Coronary artery (tissue), 2 donors: Measurements from ENCODE around the gene TWNK.

Source experiments
- DNase-seq: peaks from one replicate; pipeline ENCODE4 v3.0.0-alpha.2; 2017; ENCODE audit warnings: low spot score
- H3K27ac ChIP-seq, 2 donors: fragments of 200-600 bp; sonication (generic); one replicate each; pipeline ENCODE4 v1.5.1; 2016 to 2019
- H3K4me3 ChIP-seq: fragments of 200-600 bp; sonication (generic); 2 replicates; pipeline ENCODE4 v1.5.1; 2016; ENCODE audit warnings: mild to moderate bottlenecking, moderate library complexity
- TF ChIP-seq, protein P1 (sequence below): fragments of 200-600 bp; sonication (generic); IDR thresholded peaks from one replicate; pipeline ENCODE4 v1.5.1; 2019; ENCODE audit warnings: antibody characterized with exemption

The TWNK gene

DNA sequence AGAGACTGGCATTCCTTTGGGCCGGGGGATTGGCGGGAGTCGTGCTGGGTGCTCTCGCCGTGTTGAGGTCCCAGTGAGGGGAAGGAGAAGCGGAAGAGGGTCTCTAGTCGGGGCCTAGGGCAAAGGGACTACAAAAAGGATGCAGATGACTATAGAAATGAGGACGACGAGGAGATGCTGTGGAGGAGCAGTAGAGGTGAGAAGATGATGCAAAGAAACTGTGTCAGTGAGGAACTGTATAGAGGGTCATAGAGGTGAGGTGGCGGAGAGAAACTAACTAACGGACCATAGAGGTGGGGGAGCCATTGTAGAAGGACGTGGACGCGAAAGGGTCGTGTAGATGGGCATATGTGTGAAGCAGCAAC is 324 bp downstream of the TWNK start:
- TF ChIP-seq, protein P1, sequence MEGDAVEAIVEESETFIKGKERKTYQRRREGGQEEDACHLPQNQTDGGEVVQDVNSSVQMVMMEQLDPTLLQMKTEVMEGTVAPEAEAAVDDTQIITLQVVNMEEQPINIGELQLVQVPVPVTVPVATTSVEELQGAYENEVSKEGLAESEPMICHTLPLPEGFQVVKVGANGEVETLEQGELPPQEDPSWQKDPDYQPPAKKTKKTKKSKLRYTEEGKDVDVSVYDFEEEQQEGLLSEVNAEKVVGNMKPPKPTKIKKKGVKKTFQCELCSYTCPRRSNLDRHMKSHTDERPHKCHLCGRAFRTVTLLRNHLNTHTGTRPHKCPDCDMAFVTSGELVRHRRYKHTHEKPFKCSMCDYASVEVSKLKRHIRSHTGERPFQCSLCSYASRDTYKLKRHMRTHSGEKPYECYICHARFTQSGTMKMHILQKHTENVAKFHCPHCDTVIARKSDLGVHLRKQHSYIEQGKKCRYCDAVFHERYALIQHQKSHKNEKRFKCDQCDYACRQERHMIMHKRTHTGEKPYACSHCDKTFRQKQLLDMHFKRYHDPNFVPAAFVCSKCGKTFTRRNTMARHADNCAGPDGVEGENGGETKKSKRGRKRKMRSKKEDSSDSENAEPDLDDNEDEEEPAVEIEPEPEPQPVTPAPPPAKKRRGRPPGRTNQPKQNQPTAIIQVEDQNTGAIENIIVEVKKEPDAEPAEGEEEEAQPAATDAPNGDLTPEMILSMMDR = no peak
- peak overlapping the region in 1 of 2 donors; percentile 85 for H3K27ac ChIP-seq
- H3K4me3 ChIP-seq = peak overlapping the region; percentile 98
- no peak for DNase-seq

DNA sequence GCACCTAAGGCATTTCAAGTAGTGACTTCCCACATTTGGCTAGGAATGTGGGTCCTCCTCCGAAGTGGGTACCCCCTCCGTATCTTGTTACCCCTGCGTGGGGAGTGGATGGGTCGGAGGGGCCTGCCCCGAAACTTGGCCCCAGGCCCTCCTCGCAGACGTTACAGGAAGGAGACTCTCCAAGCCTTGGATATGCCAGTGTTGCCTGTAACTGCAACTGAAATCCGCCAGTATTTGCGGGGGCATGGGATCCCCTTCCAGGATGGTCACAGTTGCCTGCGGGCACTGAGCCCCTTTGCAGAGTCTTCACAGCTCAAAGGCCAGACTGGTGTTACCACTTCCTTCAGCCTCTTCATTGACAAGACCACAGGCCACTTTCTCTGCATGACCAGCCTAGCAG is 823 bp downstream of the TWNK start:
- Histone ChIP-seq H3K27ac (no peak overlapping the region), H3K4me3 (peak overlapping the region; percentile 98)
- DNase-seq = no peak
- TF ChIP-seq, protein P1 = no peak

DNA sequence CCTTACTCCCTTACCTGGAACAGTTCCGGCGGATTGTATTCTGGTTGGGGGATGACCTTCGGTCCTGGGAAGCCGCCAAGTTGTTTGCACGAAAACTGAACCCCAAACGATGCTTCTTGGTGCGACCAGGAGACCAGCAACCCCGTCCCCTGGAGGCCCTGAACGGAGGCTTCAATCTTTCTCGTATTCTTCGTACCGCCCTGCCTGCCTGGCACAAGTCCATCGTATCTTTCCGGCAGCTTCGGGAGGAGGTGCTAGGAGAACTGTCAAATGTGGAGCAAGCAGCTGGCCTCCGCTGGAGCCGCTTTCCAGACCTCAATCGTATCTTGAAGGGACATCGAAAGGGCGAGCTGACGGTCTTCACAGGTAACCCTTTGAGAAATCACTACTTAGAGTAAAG is 1.7 kb downstream of the TWNK start:
- no peak overlapping the region for H3K4me3 ChIP-seq
- no peak overlapping the region for H3K27ac ChIP-seq
- no peak for DNase-seq
- TF ChIP-seq, protein P1 = no peak

GRCh38 chr10:100993986-100994708 is 6.8 kb downstream of the TWNK start:
- no peak for DNase-seq
- Histone ChIP-seq H3K4me3 (no peak overlapping the region), H3K27ac (no peak overlapping the region)
- TF ChIP-seq, protein P1 = peak; percentile 68

DNA sequence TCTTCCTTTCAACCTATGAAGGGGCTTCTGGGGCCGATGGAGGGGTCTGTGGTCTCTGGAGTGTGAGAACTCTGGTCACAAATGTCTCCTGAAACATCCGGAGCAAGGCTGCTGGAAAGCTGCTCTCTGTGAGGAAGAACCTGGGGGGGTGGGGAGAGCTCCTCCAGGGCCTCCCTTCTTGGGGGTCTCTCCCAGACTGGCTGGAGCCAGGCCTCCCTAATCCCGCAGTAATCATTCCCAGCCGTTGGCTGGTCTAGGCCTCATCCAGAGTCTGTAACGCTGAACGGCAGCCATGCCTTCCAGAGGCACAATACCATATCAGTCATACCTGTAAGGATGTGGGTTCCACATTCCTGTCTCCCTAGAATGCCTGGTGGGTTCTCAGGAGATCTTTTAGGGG is 7.8 kb downstream of the TWNK start:
- Histone ChIP-seq H3K4me3 (no peak overlapping the region), H3K27ac (no peak overlapping the region)
- TF ChIP-seq, protein P1 = no peak
- no peak for DNase-seq

- H3K4me3 ChIP-seq = peak overlapping the region; percentile 85
- peak overlapping the region; percentile 99 to 100 for H3K27ac ChIP-seq
- DNase-seq = no peak
- TF ChIP-seq, protein P1 = no peak
Observed at GRCh38 chr10:100996678-100997359, 9.5 kb downstream of the TWNK start.
